Chondrocyte (in vitro differentiated cells): Measurements from ENCODE around the gene SLC35E4. TPM values are rescaled to one million over a fixed set of nuclear protein-coding genes. Genes with fewer than 3 reads are reported as not detected.
"Not testable (repeated sequence)": the region's sequence is repeated elsewhere in the genome, so short reads cannot be mapped to it uniquely, and the experiment has no call there.

Source experiments
- DNase-seq: peaks from one replicate; pipeline ENCODE4 v3.0.0; 2021; ENCODE audit warnings: mixed read lengths, low spot score
- H3K27ac Mint-ChIP-seq: one replicate; pipeline ENCODE4 v1.8.0; 2021; ENCODE audit warnings: mild to moderate bottlenecking, moderate library complexity, mixed read lengths; ENCODE audit not compliant: unreplicated experiment
- H3K27me3 Mint-ChIP-seq: 2 replicates; pipeline ENCODE4 v1.8.0; 2021; ENCODE audit warnings: low read depth, mixed read lengths
- H3K36me3 Mint-ChIP-seq: 2 replicates; pipeline ENCODE4 v1.8.0; 2021; ENCODE audit warnings: low read depth, mixed read lengths
- H3K4me1 Mint-ChIP-seq: 2 replicates; pipeline ENCODE4 v1.8.0; 2021; ENCODE audit warnings: low read depth, mild to moderate bottlenecking, mixed read lengths
- H3K4me3 Mint-ChIP-seq: one replicate; pipeline ENCODE4 v1.8.0; 2021; ENCODE audit warnings: mild to moderate bottlenecking, moderate library complexity, mixed read lengths; ENCODE audit not compliant: unreplicated experiment
- H3K9me3 Mint-ChIP-seq: 2 replicates; pipeline ENCODE4 v1.8.0; 2021; ENCODE audit warnings: low read depth, mixed read lengths
- total RNA-seq: library from RNA; stranded (reverse); gene quantifications from 3 replicates; pipeline ENCODE4 v1.2.1, GENCODE V29; 2021
- TF ChIP-seq, protein P1 (sequence below): fragments of 200-600 bp; sonication (generic); IDR thresholded peaks from 2 replicates; pipeline ENCODE4 v1.5.0; 2021; ENCODE audit warnings: antibody characterized with exemption, mild to moderate bottlenecking, moderate library complexity

Gene SLC35E4
- total RNA-seq, 1 donor from 2014 or later: 7.6 TPM

GRCh38 chr22:30612789-30613188, 22.8 kb upstream of the SLC35E4 start:
- Mint-ChIP-seq H3K27ac (no peak overlapping the region), H3K4me3 (no peak overlapping the region), H3K27me3 (no peaks in the 10 kb centered on the region), H3K4me1 (peaks cover 21% of the 10 kb centered on the region), H3K36me3 (peaks cover 5% of the 10 kb centered on the region), H3K9me3 (no peaks in the 10 kb centered on the region)
- DNase-seq: no peak
- TF ChIP-seq, protein P1, sequence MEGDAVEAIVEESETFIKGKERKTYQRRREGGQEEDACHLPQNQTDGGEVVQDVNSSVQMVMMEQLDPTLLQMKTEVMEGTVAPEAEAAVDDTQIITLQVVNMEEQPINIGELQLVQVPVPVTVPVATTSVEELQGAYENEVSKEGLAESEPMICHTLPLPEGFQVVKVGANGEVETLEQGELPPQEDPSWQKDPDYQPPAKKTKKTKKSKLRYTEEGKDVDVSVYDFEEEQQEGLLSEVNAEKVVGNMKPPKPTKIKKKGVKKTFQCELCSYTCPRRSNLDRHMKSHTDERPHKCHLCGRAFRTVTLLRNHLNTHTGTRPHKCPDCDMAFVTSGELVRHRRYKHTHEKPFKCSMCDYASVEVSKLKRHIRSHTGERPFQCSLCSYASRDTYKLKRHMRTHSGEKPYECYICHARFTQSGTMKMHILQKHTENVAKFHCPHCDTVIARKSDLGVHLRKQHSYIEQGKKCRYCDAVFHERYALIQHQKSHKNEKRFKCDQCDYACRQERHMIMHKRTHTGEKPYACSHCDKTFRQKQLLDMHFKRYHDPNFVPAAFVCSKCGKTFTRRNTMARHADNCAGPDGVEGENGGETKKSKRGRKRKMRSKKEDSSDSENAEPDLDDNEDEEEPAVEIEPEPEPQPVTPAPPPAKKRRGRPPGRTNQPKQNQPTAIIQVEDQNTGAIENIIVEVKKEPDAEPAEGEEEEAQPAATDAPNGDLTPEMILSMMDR: no peak

- Mint-ChIP-seq H3K36me3 (peaks cover 5% of the 10 kb centered on the region), H3K27ac (no peak overlapping the region), H3K9me3 (no peaks in the 10 kb centered on the region), H3K27me3 (no peaks in the 10 kb centered on the region), H3K4me1 (peaks cover 6% of the 10 kb centered on the region), H3K4me3 (no peak overlapping the region)
- TF ChIP-seq, protein P1: no peak
- no peak for DNase-seq
These were observed 21.3 kb upstream of the SLC35E4 start for GRCh38 chr22:30614268-30614667.

DNA sequence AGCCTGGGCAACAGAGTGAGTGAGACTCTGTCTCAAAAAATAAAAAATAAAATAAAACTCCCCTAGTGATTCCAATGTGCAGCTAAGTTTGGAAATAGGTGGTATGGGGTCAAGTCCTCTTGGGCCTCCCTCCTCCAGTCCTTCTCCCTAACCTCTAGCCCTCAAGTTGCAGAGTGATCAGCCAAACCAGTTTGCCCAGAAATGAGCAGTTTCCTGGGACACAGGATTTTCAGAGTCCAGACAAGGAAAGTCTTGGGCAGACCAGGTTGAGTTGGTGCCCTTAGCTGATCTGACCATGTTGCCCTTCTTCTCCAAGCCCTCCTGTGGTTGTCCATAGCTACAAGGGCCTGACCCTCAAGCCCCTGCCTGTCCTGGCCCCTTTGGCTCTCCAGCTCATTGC, 20.7 kb upstream of the SLC35E4 start:
- no peaks in the 10 kb centered on the region for H3K4me1 Mint-ChIP-seq
- H3K4me3 Mint-ChIP-seq: no peak overlapping the region
- H3K9me3 Mint-ChIP-seq: no peaks in the 10 kb centered on the region
- H3K27ac Mint-ChIP-seq: no peak overlapping the region
- TF ChIP-seq, protein P1: no peak
- H3K36me3 Mint-ChIP-seq: peaks cover 5% of the 10 kb centered on the region
- H3K27me3 Mint-ChIP-seq: no peaks in the 10 kb centered on the region
- DNase-seq: no peak

- no peak overlapping the region for H3K4me3 Mint-ChIP-seq
- no peak for DNase-seq
- no peak overlapping the region for H3K27ac Mint-ChIP-seq
- TF ChIP-seq, protein P1: no peak
- H3K36me3 Mint-ChIP-seq: peaks cover 5% of the 10 kb centered on the region
- no peaks in the 10 kb centered on the region for H3K4me1 Mint-ChIP-seq
- no peaks in the 10 kb centered on the region for H3K27me3 Mint-ChIP-seq
- no peaks in the 10 kb centered on the region for H3K9me3 Mint-ChIP-seq
These were observed 20.0 kb upstream of the SLC35E4 start for GRCh38 chr22:30615543-30615954.

GRCh38 chr22:30617819-30618218, 17.8 kb upstream of the SLC35E4 start:
- no peak overlapping the region for H3K27ac Mint-ChIP-seq
- no peaks in the 10 kb centered on the region for H3K27me3 Mint-ChIP-seq
- no peak overlapping the region for H3K4me3 Mint-ChIP-seq
- H3K4me1 Mint-ChIP-seq: no peaks in the 10 kb centered on the region
- DNase-seq: no peak
- peaks cover 6% of the 10 kb centered on the region for H3K36me3 Mint-ChIP-seq
- no peaks in the 10 kb centered on the region for H3K9me3 Mint-ChIP-seq
- TF ChIP-seq, protein P1: no peak

GRCh38 chr22:30619909-30620308, 15.7 kb upstream of the SLC35E4 start:
- not testable (repeated sequence) for H3K4me1 Mint-ChIP-seq, H3K9me3 Mint-ChIP-seq, DNase-seq, H3K27ac Mint-ChIP-seq, H3K4me3 Mint-ChIP-seq, H3K27me3 Mint-ChIP-seq, H3K36me3 Mint-ChIP-seq
